Body of pancreas (tissue), 4 donors: ENCODE data around the gene CCL7.

Source experiments
- POLR2A ChIP-seq, 3 donors: fragments of 450-650 bp; IDR thresholded peaks; one replicate each; pipeline ENCODE4 v1.6.1; 2016; ENCODE audit warnings: antibody characterized with exemption in 3 of 3, mild to moderate bottlenecking in 2 of 3
- TF ChIP-seq, protein P1 (sequence below), 7 experiments: fragments of 450-650 bp in 4 of 7; fragments of 200-600 bp in 3 of 7; sonication (generic) in 3 of 7; IDR thresholded peaks; one replicate each; pipeline ENCODE4 v1.5.1; 2016 to 2019; ENCODE audit warnings: antibody characterized with exemption in 7 of 7

DNA sequence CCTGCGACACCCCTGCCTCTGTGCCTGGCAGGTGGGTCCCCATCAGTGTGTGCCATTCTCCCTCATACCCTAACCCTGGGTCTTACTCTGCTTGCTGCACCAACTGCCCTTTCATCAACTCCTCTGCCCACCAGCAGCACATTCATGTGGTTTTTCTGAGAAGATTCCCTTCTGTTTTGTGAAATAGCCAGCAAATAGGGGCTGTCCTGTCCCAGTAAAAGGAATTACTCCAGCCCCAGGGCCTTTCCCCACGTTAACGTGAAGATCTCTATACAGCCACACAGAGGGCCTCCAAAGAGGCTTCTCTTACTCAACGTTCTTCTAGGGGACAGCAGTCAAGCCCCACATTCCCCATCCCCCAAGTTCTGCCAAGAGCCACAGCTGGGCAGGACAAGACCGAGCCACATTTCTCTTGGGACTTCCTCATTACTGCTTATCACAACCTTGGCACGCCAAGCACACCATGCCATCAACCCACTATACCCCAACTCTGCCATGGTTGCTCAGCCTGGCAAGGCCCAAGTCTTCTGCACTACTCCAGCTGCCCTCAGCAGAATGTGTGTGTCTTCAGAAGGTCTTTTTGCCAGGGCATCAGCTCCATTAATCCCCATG, 33.6 kb upstream of the CCL7 start:
- TF ChIP-seq, protein P1, sequence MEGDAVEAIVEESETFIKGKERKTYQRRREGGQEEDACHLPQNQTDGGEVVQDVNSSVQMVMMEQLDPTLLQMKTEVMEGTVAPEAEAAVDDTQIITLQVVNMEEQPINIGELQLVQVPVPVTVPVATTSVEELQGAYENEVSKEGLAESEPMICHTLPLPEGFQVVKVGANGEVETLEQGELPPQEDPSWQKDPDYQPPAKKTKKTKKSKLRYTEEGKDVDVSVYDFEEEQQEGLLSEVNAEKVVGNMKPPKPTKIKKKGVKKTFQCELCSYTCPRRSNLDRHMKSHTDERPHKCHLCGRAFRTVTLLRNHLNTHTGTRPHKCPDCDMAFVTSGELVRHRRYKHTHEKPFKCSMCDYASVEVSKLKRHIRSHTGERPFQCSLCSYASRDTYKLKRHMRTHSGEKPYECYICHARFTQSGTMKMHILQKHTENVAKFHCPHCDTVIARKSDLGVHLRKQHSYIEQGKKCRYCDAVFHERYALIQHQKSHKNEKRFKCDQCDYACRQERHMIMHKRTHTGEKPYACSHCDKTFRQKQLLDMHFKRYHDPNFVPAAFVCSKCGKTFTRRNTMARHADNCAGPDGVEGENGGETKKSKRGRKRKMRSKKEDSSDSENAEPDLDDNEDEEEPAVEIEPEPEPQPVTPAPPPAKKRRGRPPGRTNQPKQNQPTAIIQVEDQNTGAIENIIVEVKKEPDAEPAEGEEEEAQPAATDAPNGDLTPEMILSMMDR (IDR thresholded peaks at IDR 0.05), result no peak
- TF ChIP-seq POLR2A (IDR thresholded peaks at IDR 0.05), result no peak
